HEK293 (cell line): ENCODE data around the gene TTLL9.

ENCODE experiments used
- CTCF ChIA-PET: fragments of 350-600 bp; formaldehyde crosslinking; extraction: SDS; loops from one replicate; lab custom pipeline; 2021; ENCODE audit warnings: antibody characterized with exemption; lab: Yijun Ruan, JAX
- POLR2A ChIA-PET: fragments of 300-600 bp; formaldehyde crosslinking; extraction: SDS; loops from one replicate; lab custom pipeline; 2020; ENCODE audit warnings: antibody characterized with exemption, inconsistent platforms; lab: Yijun Ruan, JAX
- H3K27ac ChIP-seq: fragments of 200-500 bp; sonication (Bioruptor generic); 2 replicates; pipeline ENCODE4 v1.5.1; 2014; ENCODE audit warnings: low read depth, low read length, control low read depth, inconsistent platforms; ENCODE audit errors: extremely low read depth
- H3K36me3 ChIP-seq, 2 experiments: fragments of 200-500 bp in 1 of 2; sonication (Bioruptor generic) in 1 of 2; 1 replicate in 1 of 2; 2 replicates in 1 of 2; pipeline ENCODE4 v1.5.1; 2014 to 2017; ENCODE audit warnings: inconsistent platforms in 2 of 2, low read length in 2 of 2; ENCODE audit not compliant: control insufficient read depth in 2 of 2, insufficient read depth in 1 of 2
- H3K4me1 ChIP-seq: fragments of 200-500 bp; sonication (Bioruptor generic); 2 replicates; pipeline ENCODE4 v1.5.1; 2014; ENCODE audit warnings: mild to moderate bottlenecking, low read length, inconsistent platforms; ENCODE audit not compliant: control insufficient read depth, insufficient read depth
- H3K4me3 ChIP-seq: 2 replicates; pipeline ENCODE4 v1.5.1; 2011; ENCODE audit warnings: low read depth, mild to moderate bottlenecking, control low read depth, low read length, moderate library complexity
- H3K9me3 ChIP-seq: fragments of 200-500 bp; sonication (Bioruptor generic); 2 replicates; pipeline ENCODE4 v1.5.1; 2014; ENCODE audit warnings: low read depth, low read length, inconsistent platforms; ENCODE audit not compliant: control insufficient read depth, insufficient read depth
- HOXD13 ChIP-seq: sonication (generic); formaldehyde crosslinking; IDR thresholded peaks from 2 replicates; pipeline ENCODE4 v1.8.0; 2022; ENCODE audit warnings: missing genetic modification reagents, borderline replicate concordance
- KLF7 ChIP-seq: fragments of 450-650 bp; formaldehyde crosslinking; IDR thresholded peaks from 2 replicates; pipeline ENCODE4 v1.5.1; 2016; ENCODE audit warnings: missing biosample characterization, missing genetic modification characterization, borderline replicate concordance
- SP2 ChIP-seq: fragments of 450-650 bp; formaldehyde crosslinking; IDR thresholded peaks from 2 replicates; pipeline ENCODE4 v1.5.1; 2016; ENCODE audit warnings: missing biosample characterization, missing genetic modification characterization
- ZBTB21 ChIP-seq: fragments of 450-650 bp; formaldehyde crosslinking; IDR thresholded peaks from 2 replicates; pipeline ENCODE4 v1.5.1; 2017; ENCODE audit warnings: missing biosample characterization, missing genetic modification characterization
- ZBTB8A ChIP-seq: fragments of 450-650 bp; formaldehyde crosslinking; IDR thresholded peaks from 2 replicates; pipeline ENCODE4 v1.5.1; 2016; ENCODE audit warnings: missing biosample characterization, missing genetic modification characterization
- ZFHX2 ChIP-seq: fragments of 450-650 bp; formaldehyde crosslinking; conservative IDR thresholded peaks from 2 replicates; pipeline ENCODE4 v1.5.1; 2016; ENCODE audit warnings: missing biosample characterization, missing genetic modification characterization
- ZNF138 ChIP-seq: fragments of 450-650 bp; formaldehyde crosslinking; IDR thresholded peaks from 2 replicates; pipeline ENCODE4 v1.5.1; 2016; ENCODE audit warnings: missing biosample characterization, missing genetic modification characterization, borderline replicate concordance
- ZNF157 ChIP-seq: fragments of 450-650 bp; formaldehyde crosslinking; IDR thresholded peaks from 2 replicates; pipeline ENCODE4 v1.5.1; 2016; ENCODE audit warnings: missing biosample characterization, missing genetic modification characterization
- ZNF221 ChIP-seq: fragments of 450-650 bp; formaldehyde crosslinking; IDR thresholded peaks from 2 replicates; pipeline ENCODE4 v1.5.1; 2017; ENCODE audit warnings: missing biosample characterization, missing genetic modification characterization, borderline replicate concordance
- ZNF223 ChIP-seq: fragments of 450-650 bp; formaldehyde crosslinking; IDR thresholded peaks from 2 replicates; pipeline ENCODE4 v1.5.1; 2016; ENCODE audit warnings: missing biosample characterization, missing genetic modification characterization
- ZNF335 ChIP-seq: fragments of 450-650 bp; formaldehyde crosslinking; conservative IDR thresholded peaks from 2 replicates; pipeline ENCODE4 v1.5.1; 2016; ENCODE audit warnings: missing biosample characterization, missing genetic modification characterization
- ZNF37A ChIP-seq: fragments of 450-650 bp; IDR thresholded peaks from 2 replicates; pipeline ENCODE4 v1.5.1; 2018; ENCODE audit warnings: missing biosample characterization, missing genetic modification characterization
- ZNF501 ChIP-seq: fragments of 450-650 bp; formaldehyde crosslinking; IDR thresholded peaks from 2 replicates; pipeline ENCODE4 v1.5.1; 2016; ENCODE audit warnings: missing biosample characterization, missing genetic modification characterization
- ZNF510 ChIP-seq: fragments of 450-650 bp; formaldehyde crosslinking; IDR thresholded peaks from 2 replicates; pipeline ENCODE4 v1.5.1; 2018; ENCODE audit warnings: mild to moderate bottlenecking, missing genetic modification characterization, missing biosample characterization; ENCODE audit not compliant: insufficient replicate concordance
- ZNF548 ChIP-seq: fragments of 450-650 bp; formaldehyde crosslinking; IDR thresholded peaks from 2 replicates; pipeline ENCODE4 v1.5.1; 2016; ENCODE audit warnings: missing biosample characterization, missing genetic modification characterization
- ZNF629 ChIP-seq: fragments of 450-650 bp; formaldehyde crosslinking; IDR thresholded peaks from 2 replicates; pipeline ENCODE4 v1.5.1; 2017; ENCODE audit warnings: missing biosample characterization, missing genetic modification characterization
- ZNF654 ChIP-seq: fragments of 450-650 bp; formaldehyde crosslinking; IDR thresholded peaks from 2 replicates; pipeline ENCODE4 v1.5.1; 2016; ENCODE audit warnings: low read depth, missing biosample characterization, missing genetic modification characterization
- ZNF707 ChIP-seq: fragments of 450-650 bp; formaldehyde crosslinking; IDR thresholded peaks from 2 replicates; pipeline ENCODE4 v1.5.1; 2016; ENCODE audit warnings: missing biosample characterization, missing genetic modification characterization
- ZNF747 ChIP-seq: fragments of 450-650 bp; formaldehyde crosslinking; IDR thresholded peaks from 2 replicates; pipeline ENCODE4 v1.5.1; 2016; ENCODE audit warnings: missing biosample characterization, missing genetic modification characterization
- ZNF777 ChIP-seq: fragments of 450-650 bp; formaldehyde crosslinking; IDR thresholded peaks from 2 replicates; pipeline ENCODE4 v1.5.1; 2017; ENCODE audit warnings: missing biosample characterization, missing genetic modification characterization, borderline replicate concordance
- ZNF791 ChIP-seq: fragments of 450-650 bp; formaldehyde crosslinking; IDR thresholded peaks from 2 replicates; pipeline ENCODE4 v1.5.1; 2016; ENCODE audit warnings: missing biosample characterization, missing genetic modification characterization
- ZNF830 ChIP-seq: fragments of 450-650 bp; IDR thresholded peaks from 2 replicates; pipeline ENCODE4 v1.5.0; 2018; ENCODE audit warnings: missing biosample characterization, missing genetic modification characterization, low read depth, mild to moderate bottlenecking, moderate library complexity
- TF ChIP-seq, protein P1 (sequence below): fragments of 450-650 bp; formaldehyde crosslinking; IDR thresholded peaks from 2 replicates; pipeline ENCODE4 v1.5.1; 2017; ENCODE audit warnings: missing biosample characterization, missing genetic modification characterization

TTLL9 gene

DNA sequence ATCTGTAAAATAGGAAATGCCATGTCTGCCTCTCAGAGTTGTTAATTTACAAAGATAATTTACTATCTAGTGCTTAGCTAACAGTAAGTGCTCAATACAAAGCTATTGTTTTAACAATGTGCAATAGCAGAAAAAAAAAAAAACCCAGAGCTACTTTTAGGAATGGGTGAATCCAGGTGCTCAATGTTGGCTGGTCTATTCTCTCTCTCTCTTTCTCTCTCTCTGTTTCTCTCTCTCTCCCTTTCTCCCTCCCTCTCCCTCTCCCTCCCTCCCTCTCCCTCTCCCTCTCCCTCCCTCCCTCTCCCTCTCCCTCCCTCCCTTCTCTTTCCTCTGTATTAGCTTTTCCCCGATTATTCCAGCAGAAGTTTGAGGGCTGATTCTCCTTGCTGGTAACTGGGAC, 67.4 kb downstream of the TTLL9 start:
- no peak for TF ChIP-seq ZNF747 (tag by site-specific recombination)
- TF ChIP-seq, protein P1, sequence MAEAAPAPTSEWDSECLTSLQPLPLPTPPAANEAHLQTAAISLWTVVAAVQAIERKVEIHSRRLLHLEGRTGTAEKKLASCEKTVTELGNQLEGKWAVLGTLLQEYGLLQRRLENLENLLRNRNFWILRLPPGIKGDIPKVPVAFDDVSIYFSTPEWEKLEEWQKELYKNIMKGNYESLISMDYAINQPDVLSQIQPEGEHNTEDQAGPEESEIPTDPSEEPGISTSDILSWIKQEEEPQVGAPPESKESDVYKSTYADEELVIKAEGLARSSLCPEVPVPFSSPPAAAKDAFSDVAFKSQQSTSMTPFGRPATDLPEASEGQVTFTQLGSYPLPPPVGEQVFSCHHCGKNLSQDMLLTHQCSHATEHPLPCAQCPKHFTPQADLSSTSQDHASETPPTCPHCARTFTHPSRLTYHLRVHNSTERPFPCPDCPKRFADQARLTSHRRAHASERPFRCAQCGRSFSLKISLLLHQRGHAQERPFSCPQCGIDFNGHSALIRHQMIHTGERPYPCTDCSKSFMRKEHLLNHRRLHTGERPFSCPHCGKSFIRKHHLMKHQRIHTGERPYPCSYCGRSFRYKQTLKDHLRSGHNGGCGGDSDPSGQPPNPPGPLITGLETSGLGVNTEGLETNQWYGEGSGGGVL (tag by site-specific recombination) = 0 out of 2 replicates have a peak, but pooled peaks have one; percentile 18
- H3K9me3 ChIP-seq = no peaks in the 10 kb centered on the region
- H3K36me3 ChIP-seq = peaks cover 0 to 9% of the 10 kb centered on the region in 2 experiments; a peak in 2 of 3 replicates
- no peak overlapping the region for H3K4me3 ChIP-seq
- no peak overlapping the region for H3K27ac ChIP-seq
- H3K4me1 ChIP-seq = no peaks in the 10 kb centered on the region
- ChIA-PET CTCF (interaction anchor here (0.8 kb wide), 1 partner anchor 14 kb away, joined by 3 read pairs; the partner anchor contains the start of gene PDRG1), POLR2A (interaction anchor here (1.2 kb wide), 1 partner anchor 13 kb away, joined by 3 read pairs; no protein-coding TSS in a partner anchor)

DNA sequence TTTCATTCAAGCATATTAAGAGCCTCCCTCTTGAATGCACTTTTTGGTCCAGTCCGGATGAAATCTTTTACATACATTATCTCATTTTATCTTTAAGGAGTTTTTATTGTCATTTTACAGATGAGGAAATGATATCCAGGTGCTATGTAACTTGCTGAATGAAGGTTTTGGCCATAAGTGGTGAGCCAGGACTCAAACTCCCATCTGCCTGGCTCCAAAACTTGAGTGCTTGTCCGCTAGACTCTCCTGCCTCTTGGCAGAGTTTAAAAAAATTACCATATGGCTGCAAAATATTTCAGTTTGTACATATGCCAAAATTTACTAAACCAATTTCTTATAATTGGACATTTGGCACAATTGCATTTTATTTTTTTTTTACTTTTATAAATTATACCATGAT, 69.2 kb downstream of the TTLL9 start:
- no peak overlapping the region for H3K27ac ChIP-seq
- CTCF ChIA-PET = no interaction called here
- H3K9me3 ChIP-seq = no peaks in the 10 kb centered on the region
- no peak overlapping the region for H3K4me3 ChIP-seq
- no peaks in the 10 kb centered on the region for H3K4me1 ChIP-seq
- TF ChIP-seq ZFHX2 (tag by site-specific recombination) (no peak), ZBTB21 (tag by site-specific recombination) (no peak), ZNF223 (no peak), ZBTB8A (tag by site-specific recombination) (no peak), ZNF221 (tag by site-specific recombination) (no peak), ZNF501 (tag by site-specific recombination) (no peak), ZNF791 (tag by site-specific recombination) (no peak), ZNF157 (no peak), ZNF37A (no peak), ZNF548 (tag by site-specific recombination) (no peak), ZNF335 (no peak), HOXD13 (CRISPR knock-in tag) (no peak), ZNF510 (tag by site-specific recombination) (no peak), KLF7 (tag by site-specific recombination) (no peak), ZNF777 (tag by site-specific recombination) (no peak), ZNF654 (tag by site-specific recombination) (no peak), SP2 (tag by site-specific recombination) (no peak), ZNF629 (no peak), ZNF138 (tag by site-specific recombination) (no peak)
- TF ChIP-seq, all 188 proteins: peak for 0
- POLR2A ChIA-PET = no interaction called here
- H3K36me3 ChIP-seq = peaks cover 0 to 25% of the 10 kb centered on the region in 2 experiments; a peak in 2 of 3 replicates

DNA sequence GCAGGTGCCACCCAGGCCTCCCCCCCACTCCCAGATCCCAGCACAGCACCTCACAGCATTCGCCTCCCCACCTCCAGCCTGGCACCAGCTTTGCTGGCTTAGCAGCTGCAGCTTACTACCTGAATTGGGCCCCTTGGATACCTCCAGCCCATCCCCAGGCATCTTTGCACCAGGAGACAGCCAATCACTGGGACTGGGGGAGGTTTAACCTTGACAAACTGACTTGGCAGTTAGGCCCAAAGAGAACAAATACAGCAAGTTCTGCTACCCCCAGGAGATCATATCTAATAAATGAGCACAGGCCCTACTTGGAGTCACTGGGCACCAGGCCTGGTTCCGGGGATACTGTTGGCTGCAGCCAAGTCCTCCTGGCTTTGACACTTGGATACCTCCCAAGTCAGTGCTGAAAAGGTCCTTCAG, 72.6 kb downstream of the TTLL9 start:
- no peaks in the 10 kb centered on the region for H3K4me1 ChIP-seq
- H3K4me3 ChIP-seq = no peak overlapping the region
- peaks cover 0 to 59% of the 10 kb centered on the region in 2 experiments; a peak in 2 of 3 replicates for H3K36me3 ChIP-seq
- no peak overlapping the region for H3K27ac ChIP-seq
- no peaks in the 10 kb centered on the region for H3K9me3 ChIP-seq
- POLR2A ChIA-PET = interaction anchor here (1.4 kb wide), 1 partner anchor 9 kb away, joined by 7 read pairs; the partner anchor contains the start of gene PDRG1
- CTCF ChIA-PET = interaction anchor here (0.5 to 1.6 kb wide), 3 partner anchors 8 to 53 kb away, joined by 3 to 8 read pairs (median 3); partner anchors contain the start of gene PDRG1
- no peak for TF ChIP-seq ZNF830
- no peak for TF ChIP-seq ZNF707 (tag by site-specific recombination)
